ENCODE results near the gene NAGA.
"Not testable (repeated sequence)": the region's sequence is repeated elsewhere in the genome, so short reads cannot be mapped to it uniquely, and the experiment has no call there.

The NAGA gene
- total RNA-seq, result 12.0 to 20.9 (median 17.3) reads per million in 4 donors

GRCh38 chr22:42070517-42071422 is at the start of gene NAGA:
Gene NAGA (minus strand): TSS chr22:42070812. CDS start chr22:42070297, 515 bp downstream.
- peak; percentile 84 to 96 (median 90) for DNase-seq

GRCh38 chr22:42116848-42117424 is 46.3 kb upstream of the NAGA start:
- no peak for DNase-seq

GRCh38 chr22:42115420-42115830 is 44.8 kb upstream of the NAGA start:
- DNase-seq, result not testable (repeated sequence)

GRCh38 chr22:42114721-42115120 is 44.1 kb upstream of the NAGA start:
- DNase-seq, result no peak

- not testable (repeated sequence) for DNase-seq
Measured at GRCh38 chr22:42112793-42113192, 42.2 kb upstream of the NAGA start.

GRCh38 chr22:42111798-42112197 is 41.2 kb upstream of the NAGA start:
- DNase-seq, result no peak

- no peak for DNase-seq
Measured at GRCh38 chr22:42108848-42109247, 38.2 kb upstream of the NAGA start.

GRCh38 chr22:42104332-42104860 is 33.8 kb upstream of the NAGA start:
- not testable (repeated sequence) for DNase-seq

- no peak for DNase-seq
Measured at GRCh38 chr22:42101199-42101598, 30.6 kb upstream of the NAGA start.

GRCh38 chr22:42091455-42091782 is 20.8 kb upstream of the NAGA start:
- DNase-seq, result no peak

- peak; percentile 96 to 100 (median 98) for DNase-seq
Measured at GRCh38 chr22:42090596-42091454, 20.2 kb upstream of the NAGA start, which contains the start of gene NDUFA6. Gene NDUFA6 (minus strand): TSS chr22:42090772. CDS start chr22:42090744, 28 bp downstream.

- DNase-seq, result no peak
Measured at GRCh38 chr22:42086051-42086450, 15.4 kb upstream of the NAGA start.

GRCh38 chr22:42084874-42085273 is 14.3 kb upstream of the NAGA start:
- DNase-seq, result no peak

GRCh38 chr22:42083119-42083518 is 12.5 kb upstream of the NAGA start:
- DNase-seq, result no peak

GRCh38 chr22:42080287-42080686 is 9.7 kb upstream of the NAGA start:
- DNase-seq, result peak in 1 of 5 donors; percentile 31

- peak; percentile 98 to 99 (median 98) for DNase-seq
Measured at GRCh38 chr22:42079319-42080251, 9.0 kb upstream of the NAGA start, which contains the start of gene SMDT1. Gene SMDT1 (plus strand): TSS chr22:42079700. CDS start chr22:42079769, 69 bp downstream.

GRCh38 chr22:42078469-42079318 is 8.1 kb upstream of the NAGA start:
- DNase-seq, result no peak

GRCh38 chr22:42077486-42078125 is 7.0 kb upstream of the NAGA start:
- no peak for DNase-seq

GRCh38 chr22:42076764-42077485 is 6.3 kb upstream of the NAGA start:
- no peak for DNase-seq

Measured in T-helper 1 cell (primary cell).